AG10803 (cell line): Measurements from ENCODE around the gene EXD1.

Experiments
- DNase-seq: peaks from one replicate; pipeline ENCODE4 v3.0.0; 2010; ENCODE audit warnings: low read depth
- H3K4me3 ChIP-seq: 2 replicates; pipeline ENCODE4 v1.5.1; 2011; ENCODE audit warnings: mild to moderate bottlenecking, low read length, control low read depth
- TF ChIP-seq, protein P1 (sequence below): conservative IDR thresholded peaks from 2 replicates; pipeline ENCODE4 v1.5.1; 2011; ENCODE audit warnings: mild to moderate bottlenecking, low read length, control low read depth, inconsistent platforms

The EXD1 gene, protein sequence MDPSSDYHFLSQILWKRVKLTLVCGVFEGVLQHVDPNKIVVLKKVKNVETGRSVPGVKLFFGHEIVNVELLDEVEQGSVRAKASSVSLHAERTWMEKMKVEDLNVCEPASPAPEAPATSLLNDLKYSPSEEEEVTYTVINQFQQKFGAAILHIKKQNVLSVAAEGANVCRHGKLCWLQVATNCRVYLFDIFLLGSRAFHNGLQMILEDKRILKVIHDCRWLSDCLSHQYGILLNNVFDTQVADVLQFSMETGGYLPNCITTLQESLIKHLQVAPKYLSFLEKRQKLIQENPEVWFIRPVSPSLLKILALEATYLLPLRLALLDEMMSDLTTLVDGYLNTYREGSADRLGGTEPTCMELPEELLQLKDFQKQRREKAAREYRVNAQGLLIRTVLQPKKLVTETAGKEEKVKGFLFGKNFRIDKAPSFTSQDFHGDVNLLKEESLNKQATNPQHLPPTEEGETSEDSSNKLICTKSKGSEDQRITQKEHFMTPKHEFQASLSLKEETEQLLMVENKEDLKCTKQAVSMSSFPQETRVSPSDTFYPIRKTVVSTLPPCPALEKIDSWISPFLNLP

DNA sequence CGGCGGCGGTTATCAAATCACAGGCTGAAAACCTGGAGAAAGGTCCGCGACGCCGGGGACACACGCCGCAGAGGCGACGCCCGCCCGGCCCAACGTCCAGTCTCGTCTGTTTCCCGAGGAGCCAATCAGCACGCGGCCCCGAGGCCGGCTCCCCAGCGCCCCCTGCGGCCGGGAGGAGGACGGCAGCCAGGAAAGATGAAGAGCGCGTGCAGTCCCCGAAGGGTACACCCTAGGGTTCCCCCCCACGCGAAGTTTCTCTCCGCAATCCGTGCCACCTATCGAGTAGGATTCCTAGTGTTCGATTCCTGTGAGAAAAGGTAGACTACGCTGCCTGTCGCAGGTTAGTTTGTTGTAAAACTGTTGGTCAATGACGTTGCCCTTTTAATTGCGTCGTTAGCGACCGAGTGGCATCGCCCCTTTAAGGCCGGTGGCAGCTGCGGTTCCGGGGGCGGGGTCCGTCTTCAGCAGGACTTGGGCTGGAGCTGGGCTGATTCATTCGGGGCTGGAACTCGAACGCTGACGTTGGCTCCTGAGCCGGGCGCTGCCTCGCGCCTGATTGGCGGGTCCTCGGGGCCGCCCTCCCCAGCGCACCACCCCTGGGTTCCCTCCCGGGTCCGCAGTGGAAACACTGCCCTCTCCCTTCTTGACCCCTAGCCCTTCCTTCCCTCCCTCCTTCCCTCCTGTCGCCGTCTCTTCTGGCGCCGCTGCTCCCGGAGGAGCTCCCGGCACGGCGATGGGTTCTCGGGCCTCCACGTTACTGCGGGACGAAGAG, at the start of gene EXD1, which contains the start of gene CHP1:
EXD1 (minus strand) TSS at position 108 of the 772 bp plus-strand sequence. CDS start 4,182 bp downstream, outside the sequence.
CHP1 (plus strand) TSS at position 619 of the 772 bp plus-strand sequence; CDS start at position 734, 115 bp downstream.
- TF ChIP-seq, protein P1, sequence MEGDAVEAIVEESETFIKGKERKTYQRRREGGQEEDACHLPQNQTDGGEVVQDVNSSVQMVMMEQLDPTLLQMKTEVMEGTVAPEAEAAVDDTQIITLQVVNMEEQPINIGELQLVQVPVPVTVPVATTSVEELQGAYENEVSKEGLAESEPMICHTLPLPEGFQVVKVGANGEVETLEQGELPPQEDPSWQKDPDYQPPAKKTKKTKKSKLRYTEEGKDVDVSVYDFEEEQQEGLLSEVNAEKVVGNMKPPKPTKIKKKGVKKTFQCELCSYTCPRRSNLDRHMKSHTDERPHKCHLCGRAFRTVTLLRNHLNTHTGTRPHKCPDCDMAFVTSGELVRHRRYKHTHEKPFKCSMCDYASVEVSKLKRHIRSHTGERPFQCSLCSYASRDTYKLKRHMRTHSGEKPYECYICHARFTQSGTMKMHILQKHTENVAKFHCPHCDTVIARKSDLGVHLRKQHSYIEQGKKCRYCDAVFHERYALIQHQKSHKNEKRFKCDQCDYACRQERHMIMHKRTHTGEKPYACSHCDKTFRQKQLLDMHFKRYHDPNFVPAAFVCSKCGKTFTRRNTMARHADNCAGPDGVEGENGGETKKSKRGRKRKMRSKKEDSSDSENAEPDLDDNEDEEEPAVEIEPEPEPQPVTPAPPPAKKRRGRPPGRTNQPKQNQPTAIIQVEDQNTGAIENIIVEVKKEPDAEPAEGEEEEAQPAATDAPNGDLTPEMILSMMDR: peak; percentile 79
- H3K4me3 ChIP-seq: peak within 1 kb of the TSS; percentile 95
- peak; percentile 97 for DNase-seq

DNA sequence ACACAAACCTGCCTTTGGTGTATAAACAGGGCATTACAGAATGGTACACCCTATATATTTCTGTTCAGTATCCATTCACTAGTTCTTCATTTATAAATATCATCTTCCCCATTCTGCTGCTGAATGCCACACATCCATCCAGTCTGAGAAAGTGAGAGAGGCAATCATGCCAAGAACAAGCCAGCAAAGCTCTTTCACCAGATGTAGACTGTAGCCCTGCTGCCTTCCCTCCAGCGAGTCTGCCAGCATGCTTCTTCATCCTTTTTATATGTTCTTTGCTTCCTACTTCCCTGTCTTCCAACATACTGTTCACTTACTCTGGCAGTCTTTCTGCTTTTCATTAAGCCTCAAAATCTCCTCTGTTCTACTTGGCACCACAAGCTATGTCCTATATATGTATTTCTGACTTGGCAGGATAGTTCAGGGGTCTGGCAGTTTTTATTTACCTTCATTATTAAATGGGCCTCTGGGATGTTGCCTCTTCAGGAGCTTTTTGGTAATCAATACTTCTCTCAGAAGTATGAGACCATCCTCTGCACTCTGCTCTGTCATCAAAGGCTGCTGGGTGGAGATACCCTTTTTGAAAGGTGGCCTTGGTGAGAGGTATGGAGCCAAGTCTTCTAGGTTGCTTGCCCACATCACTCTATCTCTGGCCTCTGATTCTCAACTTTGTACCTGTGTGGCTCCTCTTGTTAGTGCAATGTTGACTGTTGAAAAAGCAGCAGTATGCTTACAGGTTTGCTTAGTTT, 49.2 kb upstream of the EXD1 start:
- H3K4me3 ChIP-seq: no peak overlapping the region

DNA sequence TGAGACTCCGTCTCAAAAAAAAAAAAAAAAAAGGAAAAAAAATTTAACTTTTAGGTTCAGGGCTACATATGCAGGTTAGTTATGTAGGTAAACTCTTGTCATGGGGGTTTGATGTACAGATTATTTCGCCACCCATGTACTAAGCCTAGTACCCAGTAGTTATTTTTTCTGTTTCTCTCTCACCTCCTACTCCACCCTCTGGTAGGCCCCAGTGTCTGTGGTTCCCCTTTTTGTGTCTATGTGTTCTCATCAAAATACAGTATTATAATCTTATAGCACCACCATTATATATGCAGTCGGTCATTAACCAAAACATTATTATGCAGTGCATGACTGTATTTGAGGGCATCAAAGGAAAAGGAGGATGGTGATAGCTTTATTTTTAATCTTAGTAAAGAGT, 47.8 kb upstream of the EXD1 start:
- no peak for DNase-seq
- TF ChIP-seq, protein P1: no peak
- no peak overlapping the region for H3K4me3 ChIP-seq

More for the DNA sequence above, 49.2 kb upstream of the EXD1 start:
- no peak for DNase-seq
- TF ChIP-seq, protein P1: no peak

DNA sequence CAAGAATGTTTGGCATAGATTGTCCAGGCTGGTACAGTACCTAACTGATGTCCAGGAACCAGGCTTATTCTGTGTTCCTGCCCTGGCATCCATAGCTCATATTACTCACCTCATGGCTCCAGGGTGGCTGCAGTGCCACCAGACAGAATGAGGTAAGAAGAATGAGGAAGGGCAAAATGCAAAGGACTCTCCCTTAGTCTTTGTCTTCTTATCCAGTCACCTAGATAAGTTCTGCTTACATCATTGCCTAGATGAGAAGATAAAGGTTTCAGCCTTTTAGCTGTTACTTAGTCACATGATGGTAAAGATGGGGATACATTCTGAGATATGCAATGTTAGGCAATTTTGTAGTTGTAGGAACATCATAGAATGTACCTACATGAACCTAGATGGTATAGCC, 46.3 kb upstream of the EXD1 start:
- no peak for DNase-seq
- TF ChIP-seq, protein P1: no peak
- no peak overlapping the region for H3K4me3 ChIP-seq

DNA sequence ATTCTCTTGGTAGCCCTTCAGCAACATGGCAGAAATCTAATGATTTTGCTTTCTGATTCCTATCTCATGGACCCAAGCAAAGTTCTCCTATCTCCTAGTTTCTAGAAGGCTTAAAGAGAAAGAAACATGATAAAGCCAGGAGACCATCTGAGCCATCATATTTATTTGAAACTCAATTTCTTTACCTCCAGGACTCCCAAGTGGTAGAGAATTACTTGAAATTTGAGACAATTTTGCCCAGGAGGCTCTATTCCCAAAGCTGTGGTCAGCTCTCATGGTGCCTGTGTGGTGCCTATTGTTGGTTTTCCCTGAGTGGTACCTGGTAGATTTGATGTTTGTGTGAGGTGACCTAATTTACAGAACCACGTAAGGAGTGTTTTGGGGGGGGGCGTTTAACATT, 39.3 kb upstream of the EXD1 start:
- no peak overlapping the region for H3K4me3 ChIP-seq
- DNase-seq: no peak
- TF ChIP-seq, protein P1: no peak

DNA sequence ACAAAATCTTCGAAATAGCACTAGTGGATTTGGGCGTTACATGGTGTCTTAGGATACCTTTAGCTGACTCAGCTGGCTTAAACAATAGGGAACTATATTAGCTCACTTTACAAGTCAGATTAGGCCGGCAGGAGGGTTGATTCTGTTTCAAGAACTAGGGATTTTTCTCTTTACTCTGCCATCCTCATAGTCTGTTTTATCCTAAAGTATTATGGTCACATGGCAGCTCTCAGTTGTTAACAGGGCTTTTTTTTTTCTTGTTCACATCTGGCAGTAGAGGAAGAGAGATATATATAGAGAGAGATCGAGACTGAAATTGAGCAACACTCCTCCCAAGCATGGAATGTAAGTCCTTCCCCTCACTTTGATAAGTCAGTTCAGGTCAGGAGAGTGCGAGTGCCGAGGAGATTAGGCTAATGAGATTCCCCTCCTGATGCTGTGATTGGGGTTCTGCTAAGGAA, 33.4 kb upstream of the EXD1 start:
- TF ChIP-seq, protein P1: no peak
- H3K4me3 ChIP-seq: no peak overlapping the region
- peak; percentile 55 for DNase-seq
